Activated naive CD8-positive, alpha-beta T cell treated with anti-CD3 and anti-CD28 coated beads, Interleukin-2, amount 50 U/mL, for 24 hours (primary cell): Measurements from ENCODE around the gene SLC17A8.

ENCODE experiments used
- ATAC-seq: fragments of 150-1000 bp; cut with Tn5 transposase; one replicate; pipeline ENCODE4 v1.10.0; 2021
- DNase-seq: peaks from one replicate; pipeline ENCODE4 v3.0.0; 2021
- H3K27ac Mint-ChIP-seq: one replicate; pipeline ENCODE4 v1.8.0; 2021; ENCODE audit warnings: mild to moderate bottlenecking, mixed read lengths
- H3K27me3 Mint-ChIP-seq: one replicate; pipeline ENCODE4 v1.8.0; 2021; ENCODE audit warnings: mixed read lengths
- H3K36me3 Mint-ChIP-seq: one replicate; pipeline ENCODE4 v1.8.0; 2021; ENCODE audit warnings: low read depth, mixed read lengths
- H3K4me1 Mint-ChIP-seq: one replicate; pipeline ENCODE4 v1.8.0; 2021; ENCODE audit warnings: mixed read lengths
- H3K4me3 Mint-ChIP-seq: one replicate; pipeline ENCODE4 v1.8.0; 2021; ENCODE audit warnings: mild to moderate bottlenecking, moderate library complexity, mixed read lengths
- H3K9me3 Mint-ChIP-seq: one replicate; pipeline ENCODE4 v1.8.0; 2021; ENCODE audit warnings: mixed read lengths

The SLC17A8 gene

DNA sequence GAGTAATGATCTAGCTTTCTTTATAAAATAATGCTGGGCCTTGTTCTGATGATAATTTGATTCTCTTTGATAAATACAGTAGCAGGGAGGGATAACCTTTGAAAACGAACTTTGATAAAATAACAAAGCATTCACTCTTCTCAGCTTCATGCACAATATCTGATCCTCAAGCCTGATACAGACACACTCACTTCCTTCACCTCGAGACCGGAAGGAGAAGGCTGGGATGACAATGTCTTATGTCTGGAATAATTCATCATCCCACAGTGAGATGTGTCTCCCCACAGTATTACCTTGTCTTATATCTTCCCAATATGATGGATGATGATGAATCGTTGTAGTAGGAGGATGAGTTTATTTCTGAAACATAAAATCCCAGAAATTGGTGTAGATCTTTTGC is 101.3 kb downstream of the SLC17A8 start:
- H3K27me3 Mint-ChIP-seq = no peaks in the 10 kb centered on the region
- H3K9me3 Mint-ChIP-seq = no peaks in the 10 kb centered on the region

GRCh38 chr12:100460702-100461101 is 103.8 kb downstream of the SLC17A8 start:
- Mint-ChIP-seq H3K36me3 (no peaks in the 10 kb centered on the region), H3K4me3 (no peak overlapping the region), H3K4me1 (no peaks in the 10 kb centered on the region)

More for the DNA sequence above, 101.3 kb downstream of the SLC17A8 start:
- DNase-seq = no peak
- no peaks in the 10 kb centered on the region for H3K36me3 Mint-ChIP-seq
- H3K4me1 Mint-ChIP-seq = no peaks in the 10 kb centered on the region
- no peak overlapping the region for H3K27ac Mint-ChIP-seq
- no peak for ATAC-seq
- no peak overlapping the region for H3K4me3 Mint-ChIP-seq

GRCh38 chr12:100461330-100461973 is 104.6 kb downstream of the SLC17A8 start:
- Mint-ChIP-seq H3K27ac (no peak overlapping the region), H3K27me3 (no peaks in the 10 kb centered on the region)

More at GRCh38 chr12:100460702-100461101, 103.8 kb downstream of the SLC17A8 start:
- no peak for DNase-seq
- ATAC-seq = no peak
- Mint-ChIP-seq H3K27me3 (no peaks in the 10 kb centered on the region), H3K27ac (no peak overlapping the region), H3K9me3 (no peaks in the 10 kb centered on the region)

GRCh38 chr12:100463661-100464060 is 106.8 kb downstream of the SLC17A8 start:
- H3K27me3 Mint-ChIP-seq = peaks cover 2% of the 10 kb centered on the region
- DNase-seq (no peak), ATAC-seq (no peak)
- H3K36me3 Mint-ChIP-seq = no peaks in the 10 kb centered on the region
- H3K27ac Mint-ChIP-seq = no peak overlapping the region
- no peaks in the 10 kb centered on the region for H3K4me1 Mint-ChIP-seq
- no peaks in the 10 kb centered on the region for H3K9me3 Mint-ChIP-seq
- no peak overlapping the region for H3K4me3 Mint-ChIP-seq

More at GRCh38 chr12:100461330-100461973, 104.6 kb downstream of the SLC17A8 start:
- no peaks in the 10 kb centered on the region for H3K36me3 Mint-ChIP-seq
- DNase-seq = no peak
- H3K4me3 Mint-ChIP-seq = no peak overlapping the region
- H3K4me1 Mint-ChIP-seq = no peaks in the 10 kb centered on the region
- ATAC-seq = no peak
- no peaks in the 10 kb centered on the region for H3K9me3 Mint-ChIP-seq

DNA sequence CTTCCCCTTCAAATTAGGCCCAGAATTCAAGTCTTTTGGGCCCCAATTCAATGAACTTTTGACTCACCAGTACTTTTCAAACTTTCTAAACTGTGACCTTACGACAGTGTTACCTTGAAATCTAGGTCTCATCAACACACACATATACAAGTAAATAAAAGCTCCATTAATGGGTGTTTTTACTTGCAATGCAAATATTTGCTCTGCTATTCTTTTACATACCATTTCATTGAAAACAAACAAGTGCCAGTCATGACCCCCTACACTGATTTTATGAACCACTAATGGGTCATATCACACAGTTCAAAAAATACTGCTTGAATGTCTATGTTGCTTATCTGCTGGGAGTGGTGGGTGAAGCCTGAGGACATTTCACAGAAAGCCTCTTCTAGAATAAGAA is 107.7 kb downstream of the SLC17A8 start:
- H3K4me1 Mint-ChIP-seq = no peaks in the 10 kb centered on the region
- DNase-seq (no peak), ATAC-seq (no peak)
- H3K27me3 Mint-ChIP-seq = peaks cover 2% of the 10 kb centered on the region
- no peak overlapping the region for H3K4me3 Mint-ChIP-seq
- H3K9me3 Mint-ChIP-seq = no peaks in the 10 kb centered on the region
- no peaks in the 10 kb centered on the region for H3K36me3 Mint-ChIP-seq
- no peak overlapping the region for H3K27ac Mint-ChIP-seq

GRCh38 chr12:100468126-100468525 is 111.3 kb downstream of the SLC17A8 start:
- Mint-ChIP-seq H3K9me3 (no peaks in the 10 kb centered on the region), H3K4me1 (no peaks in the 10 kb centered on the region), H3K27me3 (peaks cover 2% of the 10 kb centered on the region), H3K4me3 (no peak overlapping the region), H3K27ac (no peak overlapping the region), H3K36me3 (no peaks in the 10 kb centered on the region)
- no peak for DNase-seq
- no peak for ATAC-seq
